ENCODE measurements around the gene DNAJC4. TPM values are rescaled to one million over a fixed set of nuclear protein-coding genes. Genes with fewer than 3 reads are reported as not detected.

Gene DNAJC4
- total and polyA plus RNA-seq, 9 of the 15 experiments (the other 6 are each of a cell fraction or from before 2014, with no cell fraction given), result 4.0 to 32.6 (median 19.9) TPM

GRCh38 chr11:64269540-64270220, 39.3 kb downstream of the DNAJC4 start:
- intact Hi-C loops (cut with micrococcal nuclease), result loop anchor here (1.0 to 2.0 kb wide), 3 partner anchors 23 to 65 kb away; partner anchors contain the start of genes ESRRA and PPP1R14B
- in situ Hi-C loops (cut with MboI), result no loop called here
- ChIA-PET CTCF (ENCODE audit: low intra/inter-chr PET ratio) (interaction anchor here (2.6 kb wide), 1 partner anchor 66 kb away, joined by 11 read pairs; no protein-coding TSS in a partner anchor), POLR2A (interaction anchor here (0.5 to 5.7 kb wide), 19 partner anchors 11 to 1458 kb away, joined by 3 to 58 read pairs (median 4); partner anchors contain the start of genes BAD, CATSPERZ, ESRRA and FERMT3)
- DNase-seq (ENCODE audit: extremely low read depth in 1 of 4, low spot score in 3 of 4) (peak; percentile 75 to 99 (median 83)), ATAC-seq (peak; percentile 84), FAIRE-seq (peak; percentile 98)
- Histone ChIP-seq H3K27me3 (ENCODE audit: control insufficient read depth in 2 of 2, insufficient read depth in 2 of 2, low read length in 2 of 2) (no peaks in the 10 kb centered on the region), H3K4me1 (replicated peaks in 1 of 2; ENCODE audit: control insufficient read depth in 2 of 2, insufficient read depth in 2 of 2, low read length in 2 of 2) (peaks cover 32 to 54% of the 10 kb centered on the region in 2 experiments), H3K79me2 (ENCODE audit: control insufficient read depth, insufficient read depth, low read length) (peaks cover 45% of the 10 kb centered on the region), H2AFZ (ENCODE audit: low read depth, low read length) (peak overlapping the region; percentile 86), H3K9me1 (ENCODE audit: control insufficient read depth, insufficient read depth, low read length) (peaks cover 3% of the 10 kb centered on the region), H3K36me3 (ENCODE audit: control insufficient read depth, insufficient read depth, low read length) (peaks cover 36% of the 10 kb centered on the region), H3K9ac (ENCODE audit: insufficient read depth in 1 of 2, low read depth in 2 of 2, low read length in 2 of 2) (peak overlapping the region; percentile 89 to 99), H3K27ac (ENCODE audit: extremely low read depth, low read depth, low read length) (peak overlapping the region; percentile 96), H4K20me1 (replicated peaks; ENCODE audit: control insufficient read depth, insufficient read depth, low read length) (no peaks in the 10 kb centered on the region), H3K9me3 (replicated peaks; ENCODE audit: control insufficient read depth, insufficient read depth, low read depth, low read length) (no peaks in the 10 kb centered on the region), H3K4me3 (peak overlapping the region; percentile 60), H3K4me2 (ENCODE audit: insufficient read depth, low read length) (peak overlapping the region; percentile 92)
- WGBS (ENCODE audit: insufficient coverage, low coverage, missing lambda C conversion rate), result 0% methylated on average over 54 of the region's 58 CpGs
- BruUV-seq (replicated peaks), result TSS peak; percentile 94
- TF ChIP-seq KDM2B (CRISPR knock-in tag; IDR thresholded peaks at IDR 0.05) (no peak), LCOR (CRISPR knock-in tag; IDR thresholded peaks at IDR 0.05) (peak; percentile 94), ZNF436 (CRISPR knock-in tag; IDR thresholded peaks at IDR 0.05) (no peak; the same call in 1 of the 2 replicates), SMARCA4 (IDR thresholded peaks at IDR 0.05) (no peak), ZBTB8A (IDR thresholded peaks at IDR 0.05; ENCODE audit: partially characterized antibody) (no peak), ARNT (IDR thresholded peaks at IDR 0.05) (no peak), STAT6 (CRISPR knock-in tag; IDR thresholded peaks at IDR 0.05) (no peak), SRSF9 (IDR thresholded peaks at IDR 0.05; ENCODE audit: borderline replicate concordance, low read depth, low read length) (no peak), NFXL1 (CRISPR knock-in tag; IDR thresholded peaks at IDR 0.05) (no peak), SMARCC2 (IDR thresholded peaks at IDR 0.05; ENCODE audit: low read depth) (no peak), BRD9 (IDR thresholded peaks at IDR 0.05; ENCODE audit: low read depth, partially characterized antibody) (no peak), EP300 (IDR thresholded peaks at IDR 0.05; ENCODE audit: low read length) (peak; percentile 26; the same call in 1 of the 2 replicates), NR2F6 (CRISPR knock-in tag; IDR thresholded peaks at IDR 0.05) (peak; percentile 69; the same call in 1 of the 2 replicates), ETV5 (CRISPR knock-in tag; IDR thresholded peaks at IDR 0.05; ENCODE audit: low read depth) (peak; percentile 93), TAL1 (IDR thresholded peaks at IDR 0.05) (no peak), COPS2 (conservative IDR thresholded peaks at IDR 0.05) (no peak), SLC30A9 (CRISPR knock-in tag; IDR thresholded peaks at IDR 0.05) (no peak)
- TF ChIP-seq, protein P1, sequence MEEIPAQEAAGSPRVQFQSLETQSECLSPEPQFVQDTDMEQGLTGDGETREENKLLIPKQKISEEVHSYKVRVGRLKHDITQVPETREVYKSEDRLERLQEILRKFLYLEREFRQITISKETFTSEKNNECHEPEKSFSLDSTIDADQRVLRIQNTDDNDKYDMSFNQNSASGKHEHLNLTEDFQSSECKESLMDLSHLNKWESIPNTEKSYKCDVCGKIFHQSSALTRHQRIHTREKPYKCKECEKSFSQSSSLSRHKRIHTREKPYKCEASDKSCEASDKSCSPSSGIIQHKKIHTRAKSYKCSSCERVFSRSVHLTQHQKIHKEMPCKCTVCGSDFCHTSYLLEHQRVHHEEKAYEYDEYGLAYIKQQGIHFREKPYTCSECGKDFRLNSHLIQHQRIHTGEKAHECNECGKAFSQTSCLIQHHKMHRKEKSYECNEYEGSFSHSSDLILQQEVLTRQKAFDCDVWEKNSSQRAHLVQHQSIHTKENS (CRISPR knock-in tag; IDR thresholded peaks at IDR 0.05), result no peak
